Measurements from ENCODE around the gene WDR53.
"Not testable (repeated sequence)": the region's sequence is repeated elsewhere in the genome, so short reads cannot be mapped to it uniquely, and the experiment has no call there.

Gene WDR53

GRCh38 chr3:196518966-196519717 lies 49.2 kb downstream of the WDR53 start:
- H3K27me3 ChIP-seq (ENCODE audit: insufficient read depth, low read length): no peaks in the 10 kb centered on the region
- H2AFZ ChIP-seq (ENCODE audit: low read length, unreplicated experiment): no peak overlapping the region

GRCh38 chr3:196517919-196518318 lies 50.4 kb downstream of the WDR53 start:
- Histone ChIP-seq H3K27me3 (ENCODE audit: insufficient read depth, low read length) (no peaks in the 10 kb centered on the region), H2AFZ (ENCODE audit: low read length, unreplicated experiment) (no peak overlapping the region), H3K36me3 (ENCODE audit: insufficient read depth, low read length) (no peaks in the 10 kb centered on the region), H3K27ac (ENCODE audit: low read depth, low read length) (no peak overlapping the region), H3K4me1 (ENCODE audit: control insufficient read depth, insufficient read depth, low read length, unreplicated experiment) (no peaks in the 10 kb centered on the region), H3K4me3 (ENCODE audit: low read depth, low read length) (no peak overlapping the region), H3K79me2 (ENCODE audit: control insufficient read depth, insufficient read depth, low read length, unreplicated experiment) (no peaks in the 10 kb centered on the region)

More at GRCh38 chr3:196518966-196519717, 49.2 kb downstream of the WDR53 start:
- no peak overlapping the region for H3K4me3 ChIP-seq (ENCODE audit: low read depth, low read length)
- H3K27ac ChIP-seq (ENCODE audit: low read depth, low read length): no peak overlapping the region
- H3K36me3 ChIP-seq (ENCODE audit: insufficient read depth, low read length): no peaks in the 10 kb centered on the region
- H3K4me1 ChIP-seq (ENCODE audit: control insufficient read depth, insufficient read depth, low read length, unreplicated experiment): no peaks in the 10 kb centered on the region
- no peaks in the 10 kb centered on the region for H3K79me2 ChIP-seq (ENCODE audit: control insufficient read depth, insufficient read depth, low read length, unreplicated experiment)

- Histone ChIP-seq H3K4me1 (ENCODE audit: control insufficient read depth, insufficient read depth, low read length, unreplicated experiment) (no peaks in the 10 kb centered on the region), H3K4me3 (ENCODE audit: low read depth, low read length) (no peak overlapping the region), H3K79me2 (ENCODE audit: control insufficient read depth, insufficient read depth, low read length, unreplicated experiment) (no peaks in the 10 kb centered on the region), H3K27ac (ENCODE audit: low read depth, low read length) (no peak overlapping the region), H2AFZ (ENCODE audit: low read length, unreplicated experiment) (no peak overlapping the region), H3K36me3 (ENCODE audit: insufficient read depth, low read length) (no peaks in the 10 kb centered on the region), H3K27me3 (ENCODE audit: insufficient read depth, low read length) (no peaks in the 10 kb centered on the region)
These were observed 51.1 kb downstream of the WDR53 start for GRCh38 chr3:196517162-196517800.

GRCh38 chr3:196514913-196515621 lies 53.3 kb downstream of the WDR53 start, which contains the start of gene SMCO1:
Gene SMCO1, minus strand, starts transcription at chr3:196515346. Its CDS starts 137 bp downstream, at chr3:196515209.
- Histone ChIP-seq H3K4me1 (ENCODE audit: control insufficient read depth, insufficient read depth, low read length, unreplicated experiment) (no peaks in the 10 kb centered on the region), H3K27me3 (ENCODE audit: insufficient read depth, low read length) (no peaks in the 10 kb centered on the region), H3K27ac (ENCODE audit: low read depth, low read length) (no peak within 1 kb of the TSS), H2AFZ (ENCODE audit: low read length, unreplicated experiment) (no peak within 1 kb of the TSS), H3K79me2 (ENCODE audit: control insufficient read depth, insufficient read depth, low read length, unreplicated experiment) (no peaks in the 10 kb centered on the region), H3K36me3 (ENCODE audit: insufficient read depth, low read length) (no peaks in the 10 kb centered on the region), H3K4me3 (ENCODE audit: low read depth, low read length) (no peak within 1 kb of the TSS)

- no peaks in the 10 kb centered on the region for H3K4me1 ChIP-seq (ENCODE audit: control insufficient read depth, insufficient read depth, low read length, unreplicated experiment)
- no peak overlapping the region for H2AFZ ChIP-seq (ENCODE audit: low read length, unreplicated experiment)
- no peaks in the 10 kb centered on the region for H3K36me3 ChIP-seq (ENCODE audit: insufficient read depth, low read length)
- no peak overlapping the region for H3K27ac ChIP-seq (ENCODE audit: low read depth, low read length)
- H3K79me2 ChIP-seq (ENCODE audit: control insufficient read depth, insufficient read depth, low read length, unreplicated experiment): no peaks in the 10 kb centered on the region
- H3K27me3 ChIP-seq (ENCODE audit: insufficient read depth, low read length): no peaks in the 10 kb centered on the region
- no peak overlapping the region for H3K4me3 ChIP-seq (ENCODE audit: low read depth, low read length)
These were observed 54.0 kb downstream of the WDR53 start for GRCh38 chr3:196514350-196514716.

GRCh38 chr3:196513697-196514349 lies 54.5 kb downstream of the WDR53 start:
- Histone ChIP-seq H3K79me2 (ENCODE audit: control insufficient read depth, insufficient read depth, low read length, unreplicated experiment) (no peaks in the 10 kb centered on the region), H2AFZ (ENCODE audit: low read length, unreplicated experiment) (no peak overlapping the region), H3K36me3 (ENCODE audit: insufficient read depth, low read length) (no peaks in the 10 kb centered on the region), H3K27ac (ENCODE audit: low read depth, low read length) (no peak overlapping the region), H3K4me1 (ENCODE audit: control insufficient read depth, insufficient read depth, low read length, unreplicated experiment) (no peaks in the 10 kb centered on the region), H3K4me3 (ENCODE audit: low read depth, low read length) (no peak overlapping the region), H3K27me3 (ENCODE audit: insufficient read depth, low read length) (no peaks in the 10 kb centered on the region)

- not testable (repeated sequence) for H3K4me1 ChIP-seq (ENCODE audit: control insufficient read depth, insufficient read depth, low read length, unreplicated experiment); H2AFZ ChIP-seq (ENCODE audit: low read length, unreplicated experiment); H3K27me3 ChIP-seq (ENCODE audit: insufficient read depth, low read length); H3K4me3 ChIP-seq (ENCODE audit: low read depth, low read length); H3K79me2 ChIP-seq (ENCODE audit: control insufficient read depth, insufficient read depth, low read length, unreplicated experiment); H3K27ac ChIP-seq (ENCODE audit: low read depth, low read length); H3K36me3 ChIP-seq (ENCODE audit: insufficient read depth, low read length)
These were observed 56.5 kb downstream of the WDR53 start for GRCh38 chr3:196511646-196512425.

- H3K4me3 ChIP-seq (ENCODE audit: low read depth, low read length); H3K4me1 ChIP-seq (ENCODE audit: control insufficient read depth, insufficient read depth, low read length, unreplicated experiment); H2AFZ ChIP-seq (ENCODE audit: low read length, unreplicated experiment); H3K27ac ChIP-seq (ENCODE audit: low read depth, low read length); H3K79me2 ChIP-seq (ENCODE audit: control insufficient read depth, insufficient read depth, low read length, unreplicated experiment); H3K27me3 ChIP-seq (ENCODE audit: insufficient read depth, low read length); H3K36me3 ChIP-seq (ENCODE audit: insufficient read depth, low read length): not testable (repeated sequence)
These were observed 57.2 kb downstream of the WDR53 start for GRCh38 chr3:196511108-196511507.

GRCh38 chr3:196506687-196507086 lies 61.7 kb downstream of the WDR53 start:
- Histone ChIP-seq H3K36me3 (ENCODE audit: insufficient read depth, low read length) (no peaks in the 10 kb centered on the region), H3K4me1 (ENCODE audit: control insufficient read depth, insufficient read depth, low read length, unreplicated experiment) (no peaks in the 10 kb centered on the region), H3K27ac (ENCODE audit: low read depth, low read length) (no peak overlapping the region), H3K4me3 (ENCODE audit: low read depth, low read length) (no peak overlapping the region), H3K79me2 (ENCODE audit: control insufficient read depth, insufficient read depth, low read length, unreplicated experiment) (peaks cover 16% of the 10 kb centered on the region), H2AFZ (ENCODE audit: low read length, unreplicated experiment) (no peak overlapping the region), H3K27me3 (ENCODE audit: insufficient read depth, low read length) (no peaks in the 10 kb centered on the region)

GRCh38 chr3:196504556-196504955 lies 63.8 kb downstream of the WDR53 start:
- H3K79me2 ChIP-seq (ENCODE audit: control insufficient read depth, insufficient read depth, low read length, unreplicated experiment): peaks cover 37% of the 10 kb centered on the region
- no peak overlapping the region for H3K4me3 ChIP-seq (ENCODE audit: low read depth, low read length)
- peaks cover 7% of the 10 kb centered on the region for H3K4me1 ChIP-seq (ENCODE audit: control insufficient read depth, insufficient read depth, low read length, unreplicated experiment)
- H3K36me3 ChIP-seq (ENCODE audit: insufficient read depth, low read length): no peaks in the 10 kb centered on the region
- no peak overlapping the region for H3K27ac ChIP-seq (ENCODE audit: low read depth, low read length)
- H3K27me3 ChIP-seq (ENCODE audit: insufficient read depth, low read length): no peaks in the 10 kb centered on the region
- no peak overlapping the region for H2AFZ ChIP-seq (ENCODE audit: low read length, unreplicated experiment)

Data from ACC112 (cell line).